ENCODE results near the gene SYVN1.
"Not testable (repeated sequence)": the region's sequence is repeated elsewhere in the genome, so short reads cannot be mapped to it uniquely, and the experiment has no call there.

SYVN1 gene

GRCh38 chr11:65180877-65181568 is 46.7 kb upstream of the SYVN1 start:
- TF ChIP-seq CTCF (IDR thresholded peaks at IDR 0.05), result peak; percentile 20
- H3K9me3 ChIP-seq (ENCODE audit: control insufficient read depth, low read length), result no peaks in the 10 kb centered on the region
- no peaks in the 10 kb centered on the region for H3K36me3 ChIP-seq (ENCODE audit: control insufficient read depth, insufficient read depth, low read length)
- H2AFZ ChIP-seq, result peak overlapping the region; percentile 82
- H3K79me2 ChIP-seq, result peaks cover 2% of the 10 kb centered on the region
- H3K27ac ChIP-seq, result peak overlapping the region; percentile 29
- H3K4me2 ChIP-seq (ENCODE audit: low read length), result peak overlapping the region; percentile 72
- H3K9ac ChIP-seq, result no peak overlapping the region
- peaks cover 4% of the 10 kb centered on the region for H3K4me1 ChIP-seq
- peak overlapping the region; percentile 61 for H3K4me3 ChIP-seq (ENCODE audit: low read depth, low read length)
- H3K27me3 ChIP-seq (ENCODE audit: control insufficient read depth, insufficient read depth, low read length), result no peaks in the 10 kb centered on the region

GRCh38 chr11:65174571-65175010 is 40.3 kb upstream of the SYVN1 start:
- not testable (repeated sequence) for H3K9ac ChIP-seq; H3K36me3 ChIP-seq (ENCODE audit: control insufficient read depth, insufficient read depth, low read length); H3K4me3 ChIP-seq (ENCODE audit: low read depth, low read length); H3K4me2 ChIP-seq (ENCODE audit: low read length); H3K27ac ChIP-seq; H2AFZ ChIP-seq; H3K4me1 ChIP-seq; H3K79me2 ChIP-seq; H3K9me3 ChIP-seq (ENCODE audit: control insufficient read depth, low read length); H3K27me3 ChIP-seq (ENCODE audit: control insufficient read depth, insufficient read depth, low read length)

- TF ChIP-seq CTCF (IDR thresholded peaks at IDR 0.05), result no peak
- Histone ChIP-seq H3K27ac (no peak overlapping the region), H3K36me3 (ENCODE audit: control insufficient read depth, insufficient read depth, low read length) (no peaks in the 10 kb centered on the region), H3K4me3 (ENCODE audit: low read depth, low read length) (no peak overlapping the region), H3K9me3 (ENCODE audit: control insufficient read depth, low read length) (no peaks in the 10 kb centered on the region), H3K79me2 (no peaks in the 10 kb centered on the region), H3K4me1 (no peaks in the 10 kb centered on the region), H3K9ac (no peak overlapping the region), H3K27me3 (ENCODE audit: control insufficient read depth, insufficient read depth, low read length) (no peaks in the 10 kb centered on the region), H3K4me2 (ENCODE audit: low read length) (no peak overlapping the region), H2AFZ (no peak overlapping the region)
Observed at GRCh38 chr11:65172600-65172999, 38.3 kb upstream of the SYVN1 start.

GRCh38 chr11:65170058-65170534 is 35.8 kb upstream of the SYVN1 start, which contains the start of gene SPDYC:
TSS of gene SPDYC (plus strand) at chr11:65170233. CDS start at chr11:65171358, 1,125 bp downstream.
- Histone ChIP-seq H3K9me3 (ENCODE audit: control insufficient read depth, low read length) (no peaks in the 10 kb centered on the region), H3K27me3 (ENCODE audit: control insufficient read depth, insufficient read depth, low read length) (no peaks in the 10 kb centered on the region), H2AFZ (no peak within 1 kb of the TSS), H3K4me2 (ENCODE audit: low read length) (no peak within 1 kb of the TSS), H3K4me1 (no peaks in the 10 kb centered on the region), H3K79me2 (no peaks in the 10 kb centered on the region), H3K9ac (no peak within 1 kb of the TSS), H3K36me3 (ENCODE audit: control insufficient read depth, insufficient read depth, low read length) (no peaks in the 10 kb centered on the region), H3K27ac (no peak within 1 kb of the TSS), H3K4me3 (ENCODE audit: low read depth, low read length) (no peak within 1 kb of the TSS)
- no peak for TF ChIP-seq CTCF (IDR thresholded peaks at IDR 0.05)

- no peak overlapping the region for H3K4me2 ChIP-seq (ENCODE audit: low read length)
- no peaks in the 10 kb centered on the region for H3K4me1 ChIP-seq
- TF ChIP-seq CTCF (IDR thresholded peaks at IDR 0.05), result no peak
- H2AFZ ChIP-seq, result no peak overlapping the region
- no peak overlapping the region for H3K27ac ChIP-seq
- no peaks in the 10 kb centered on the region for H3K9me3 ChIP-seq (ENCODE audit: control insufficient read depth, low read length)
- no peak overlapping the region for H3K4me3 ChIP-seq (ENCODE audit: low read depth, low read length)
- H3K27me3 ChIP-seq (ENCODE audit: control insufficient read depth, insufficient read depth, low read length), result no peaks in the 10 kb centered on the region
- H3K79me2 ChIP-seq, result no peaks in the 10 kb centered on the region
- no peak overlapping the region for H3K9ac ChIP-seq
- no peaks in the 10 kb centered on the region for H3K36me3 ChIP-seq (ENCODE audit: control insufficient read depth, insufficient read depth, low read length)
Observed at GRCh38 chr11:65169164-65169641, 34.9 kb upstream of the SYVN1 start.

Data from parathyroid adenoma (tissue), 2 donors.